Transverse colon (tissue), 4 donors: ENCODE results near the gene POC1A. TPM values are rescaled to one million over a fixed set of nuclear protein-coding genes. Genes with fewer than 3 reads are reported as not detected.
"Not testable (repeated sequence)": the region's sequence is repeated elsewhere in the genome, so short reads cannot be mapped to it uniquely, and the experiment has no call there.

Experiments used
- DNase-seq: peaks from one replicate; pipeline ENCODE4 v3.0.0-alpha.2; 2019
- H3K27ac ChIP-seq, 4 donors: fragments of 200-600 bp; sonication (generic); 2 replicates each; pipeline ENCODE4 v1.5.1; 2016 to 2018; ENCODE audit warnings: inconsistent platforms in 4 of 4
- H3K27me3 ChIP-seq: fragments of 200-600 bp; sonication (generic); 2 replicates; pipeline ENCODE4 v1.5.1; 2017; ENCODE audit warnings: inconsistent platforms
- H3K36me3 ChIP-seq, 4 donors: fragments of 200-600 bp; sonication (generic); 2 replicates each; pipeline ENCODE4 v1.5.1; 2017 to 2019; ENCODE audit warnings: inconsistent platforms in 4 of 4
- H3K4me1 ChIP-seq, 4 donors: fragments of 200-600 bp; sonication (generic); 2 replicates each; pipeline ENCODE4 v1.5.1; 2017 to 2020; ENCODE audit warnings: inconsistent platforms in 4 of 4
- H3K4me3 ChIP-seq, 4 donors: fragments of 200-600 bp; sonication (generic); 1 replicate in 1 of 4; 2 replicates in 3 of 4; pipeline versions ENCODE4 v1.5.1 to v1.6.1; 2017 to 2019; ENCODE audit warnings: inconsistent platforms in 4 of 4
- H3K9me3 ChIP-seq, 2 donors: fragments of 200-600 bp; sonication (generic); 2 replicates each; pipeline ENCODE4 v1.5.1; 2017 to 2019; ENCODE audit warnings: inconsistent platforms in 2 of 2
- EP300 ChIP-seq: sonication (generic); formaldehyde crosslinking; IDR thresholded peaks from one replicate; pipeline ENCODE4 v1.6.1; 2017; ENCODE audit warnings: antibody characterized with exemption, low read depth
- POLR2A ChIP-seq: fragments of 450-650 bp; IDR thresholded peaks from one replicate; pipeline ENCODE4 v1.6.1; 2016; ENCODE audit warnings: antibody characterized with exemption, mild to moderate bottlenecking, moderate library complexity
- POLR2AphosphoS5 ChIP-seq, 3 donors: sonication (generic); formaldehyde crosslinking; IDR thresholded peaks; one replicate each; pipeline ENCODE4 v1.6.1; 2016; ENCODE audit warnings: antibody characterized with exemption in 3 of 3
- WGBS, 2 donors: methylation state at CpG; one replicate each; pipeline ENCODE4 v1.1.5; 2018; ENCODE audit warnings: low coverage in 1 of 2; 5-methylcytosine and 5-hydroxymethylcytosine counted together
- in situ Hi-C, 4 donors: fragments of 200-750 bp; cut with MboI; loops; one replicate each; pipeline versions ENCODE4 v1.15.0 to v1.15.1; 2017; ENCODE audit warnings: low sequenced_read_pairs in 3 of 4, low pct_ligation_motif_present in 1 of 4, low pct_unique_long_range_greater_than_20kb in 1 of 4
- intact Hi-C: fragments of 100-400 bp; cut with DNase I; formaldehyde crosslinking; loops from one replicate; pipeline ENCODE4 v1.15.1; 2023; ENCODE audit warnings: low total_unique reads
- total RNA-seq, 4 donors: library from RNA; depleted of rRNA; stranded (reverse); fragments of >200 nt; gene quantifications; one replicate each; pipeline ENCODE4 v1.1.0, GENCODE V29; 2016
- TF ChIP-seq, protein P1 (sequence below), 5 experiments: fragments of 200-600 bp in 3 of 5; fragments of 450-650 bp in 2 of 5; sonication (generic) in 3 of 5; IDR thresholded peaks; 1 replicate in 2 of 5; 2 replicates in 3 of 5; pipeline ENCODE4 v1.5.1; 2016 to 2017; ENCODE audit warnings: antibody characterized with exemption in 5 of 5, inconsistent platforms in 3 of 5, mild to moderate bottlenecking in 2 of 5, moderate library complexity in 1 of 5

The POC1A gene
- total RNA-seq, 4 donors from 2014 or later, result 0.80 to 3.1 (median 2.2) TPM; not detected in 1

DNA sequence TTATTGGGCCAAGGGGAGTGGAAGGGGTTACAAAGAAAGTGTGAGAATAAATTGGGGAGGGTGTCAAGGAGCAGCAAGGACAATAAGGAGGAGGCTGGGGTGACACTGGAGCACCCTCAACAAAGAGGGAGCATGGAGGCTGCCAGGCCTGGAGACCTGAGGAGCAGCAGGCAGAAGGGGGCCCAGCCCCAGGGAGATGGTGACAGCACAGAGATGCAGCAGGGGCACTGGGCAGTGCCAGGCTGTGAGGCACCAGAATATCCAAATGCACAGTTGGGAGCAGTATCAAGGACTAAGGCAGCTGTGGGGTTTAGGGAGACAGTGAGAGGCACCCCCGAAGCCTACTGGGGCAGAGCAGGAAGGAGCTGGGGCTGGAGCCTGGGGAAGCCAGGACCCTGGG lies 24.3 kb upstream of the POC1A start:
- WGBS, 2 donors, result 100% methylated on average over 1 of the region's 1 CpG
- Histone ChIP-seq H3K9me3 (no peaks in the 10 kb centered on the region), H3K4me1 (no peaks in the 10 kb centered on the region), H3K36me3 (no peaks in the 10 kb centered on the region), H3K27me3 (no peaks in the 10 kb centered on the region), H3K4me3 (no peak overlapping the region), H3K27ac (no peak overlapping the region)
- DNase-seq, result no peak
- TF ChIP-seq POLR2A, result no peak
- TF ChIP-seq EP300, result no peak
- TF ChIP-seq, protein P1, sequence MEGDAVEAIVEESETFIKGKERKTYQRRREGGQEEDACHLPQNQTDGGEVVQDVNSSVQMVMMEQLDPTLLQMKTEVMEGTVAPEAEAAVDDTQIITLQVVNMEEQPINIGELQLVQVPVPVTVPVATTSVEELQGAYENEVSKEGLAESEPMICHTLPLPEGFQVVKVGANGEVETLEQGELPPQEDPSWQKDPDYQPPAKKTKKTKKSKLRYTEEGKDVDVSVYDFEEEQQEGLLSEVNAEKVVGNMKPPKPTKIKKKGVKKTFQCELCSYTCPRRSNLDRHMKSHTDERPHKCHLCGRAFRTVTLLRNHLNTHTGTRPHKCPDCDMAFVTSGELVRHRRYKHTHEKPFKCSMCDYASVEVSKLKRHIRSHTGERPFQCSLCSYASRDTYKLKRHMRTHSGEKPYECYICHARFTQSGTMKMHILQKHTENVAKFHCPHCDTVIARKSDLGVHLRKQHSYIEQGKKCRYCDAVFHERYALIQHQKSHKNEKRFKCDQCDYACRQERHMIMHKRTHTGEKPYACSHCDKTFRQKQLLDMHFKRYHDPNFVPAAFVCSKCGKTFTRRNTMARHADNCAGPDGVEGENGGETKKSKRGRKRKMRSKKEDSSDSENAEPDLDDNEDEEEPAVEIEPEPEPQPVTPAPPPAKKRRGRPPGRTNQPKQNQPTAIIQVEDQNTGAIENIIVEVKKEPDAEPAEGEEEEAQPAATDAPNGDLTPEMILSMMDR (IDR thresholded peaks at IDR 0.05), result no peak
- no peak for TF ChIP-seq POLR2AphosphoS5 (IDR thresholded peaks at IDR 0.05)
- in situ Hi-C loops (no loop called here), intact Hi-C loops (no loop called here)

DNA sequence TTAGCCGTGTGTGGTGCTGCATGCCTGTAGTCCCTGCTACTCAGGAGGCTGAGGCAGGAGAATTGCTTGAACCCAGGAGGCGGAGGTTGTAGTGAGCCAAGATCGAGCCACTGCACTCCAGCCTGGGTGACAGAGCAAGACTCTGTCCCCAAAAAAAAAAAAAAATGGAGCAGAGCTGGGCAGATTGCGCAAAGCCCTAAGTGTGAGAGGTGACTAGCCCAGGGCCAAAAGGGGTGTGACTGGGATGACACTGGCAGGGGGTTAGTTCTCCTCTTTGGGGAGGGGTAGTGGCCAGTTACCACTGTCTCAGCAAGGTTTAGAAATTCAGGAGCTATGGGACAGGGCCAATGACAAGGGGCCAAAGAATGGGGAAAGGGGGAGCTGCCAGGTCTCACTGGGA lies 23.9 kb upstream of the POC1A start:
- H3K36me3 ChIP-seq, H3K4me3 ChIP-seq, DNase-seq, intact Hi-C loops, H3K27ac ChIP-seq, in situ Hi-C loops, H3K4me1 ChIP-seq, H3K27me3 ChIP-seq, H3K9me3 ChIP-seq: not testable (repeated sequence)
- WGBS, 2 donors, result 87 to 100% methylated on average over 2 to 4 of the region's 4 CpGs

DNA sequence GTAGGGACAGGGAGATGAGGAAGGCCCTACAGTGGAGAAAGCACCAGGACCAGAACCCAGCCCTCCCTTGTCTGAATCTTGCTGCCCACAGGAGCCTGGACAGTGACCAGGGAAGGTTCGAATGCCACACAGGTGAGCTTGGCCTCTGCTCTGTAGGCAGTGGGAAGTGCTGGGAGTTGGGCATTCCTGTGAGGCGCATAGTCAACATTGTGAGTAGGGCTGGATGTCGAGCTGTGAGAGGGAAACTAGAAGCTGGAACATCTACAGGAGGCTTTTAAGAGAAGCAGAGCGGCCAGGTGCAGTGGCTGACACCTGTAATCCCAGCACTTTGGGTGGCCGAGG lies 23.4 kb upstream of the POC1A start:
- Histone ChIP-seq H3K27me3 (no peaks in the 10 kb centered on the region), H3K4me3 (no peak overlapping the region), H3K36me3 (no peaks in the 10 kb centered on the region), H3K27ac (no peak overlapping the region), H3K9me3 (no peaks in the 10 kb centered on the region), H3K4me1 (no peaks in the 10 kb centered on the region)
- TF ChIP-seq EP300, result no peak
- no peak for TF ChIP-seq POLR2A
- no peak for TF ChIP-seq POLR2AphosphoS5 (IDR thresholded peaks at IDR 0.05)
- TF ChIP-seq, protein P1 (IDR thresholded peaks at IDR 0.05), result no peak
- WGBS, 2 donors, result 72 to 84% methylated on average over 3 to 5 of the region's 5 CpGs
- in situ Hi-C loops, result no loop called here
- intact Hi-C loops, result no loop called here
- DNase-seq, result no peak

DNA sequence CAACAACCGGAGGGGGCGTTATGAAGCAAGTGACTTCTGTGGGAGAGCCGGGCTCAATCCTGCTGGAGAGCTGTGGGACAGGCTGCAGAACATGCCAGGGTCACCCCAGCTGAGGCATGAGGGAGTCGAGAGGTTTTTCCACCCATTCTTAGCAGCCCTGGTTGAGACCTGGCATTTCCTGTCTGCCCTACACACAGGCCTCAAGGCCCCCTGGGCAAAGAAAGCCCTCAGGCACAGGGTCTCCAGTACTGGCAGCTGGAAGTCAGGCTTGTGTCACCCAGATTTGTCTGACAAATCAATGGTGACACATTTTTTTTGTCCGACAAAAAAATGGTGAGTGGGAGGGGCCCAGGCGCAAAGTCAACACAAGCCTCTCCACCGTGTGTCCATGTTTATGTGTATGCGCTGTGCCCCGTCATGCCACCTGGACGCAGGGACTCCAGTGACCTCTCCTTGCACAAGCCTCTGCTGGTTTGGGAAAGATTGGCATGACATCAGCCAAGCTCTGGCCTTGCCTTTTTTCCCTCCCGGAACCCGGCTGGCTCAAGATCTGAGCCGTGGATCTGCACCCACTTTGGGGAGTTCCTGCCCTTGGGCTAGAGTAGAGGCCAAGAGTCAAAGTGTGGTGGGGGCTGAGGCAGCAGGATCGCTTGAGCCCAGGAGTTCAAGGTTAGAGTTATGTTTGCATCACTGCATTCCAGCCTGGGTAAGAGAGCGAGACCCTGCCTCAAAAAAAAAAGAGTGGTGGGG lies 22.9 kb upstream of the POC1A start:
- WGBS, 2 donors, result 75 to 80% methylated on average over 7 to 15 of the region's 15 CpGs
- no peak overlapping the region for H3K4me3 ChIP-seq
- TF ChIP-seq POLR2AphosphoS5 (IDR thresholded peaks at IDR 0.05) (no peak), POLR2A (no peak), EP300 (no peak)
- TF ChIP-seq, protein P1 (IDR thresholded peaks at IDR 0.05), result no peak
- H3K27me3 ChIP-seq, result no peaks in the 10 kb centered on the region
- H3K27ac ChIP-seq, result no peak overlapping the region
- no peaks in the 10 kb centered on the region for H3K9me3 ChIP-seq
- no peaks in the 10 kb centered on the region for H3K4me1 ChIP-seq
- DNase-seq, result no peak
- intact Hi-C loops, result no loop called here
- H3K36me3 ChIP-seq, result no peaks in the 10 kb centered on the region
- in situ Hi-C loops, result no loop called here
